Measurements from ENCODE around the gene ZSWIM5.
"Not testable (repeated sequence)": the region's sequence is repeated elsewhere in the genome, so short reads cannot be mapped to it uniquely, and the experiment has no call there.

ZSWIM5 gene

DNA sequence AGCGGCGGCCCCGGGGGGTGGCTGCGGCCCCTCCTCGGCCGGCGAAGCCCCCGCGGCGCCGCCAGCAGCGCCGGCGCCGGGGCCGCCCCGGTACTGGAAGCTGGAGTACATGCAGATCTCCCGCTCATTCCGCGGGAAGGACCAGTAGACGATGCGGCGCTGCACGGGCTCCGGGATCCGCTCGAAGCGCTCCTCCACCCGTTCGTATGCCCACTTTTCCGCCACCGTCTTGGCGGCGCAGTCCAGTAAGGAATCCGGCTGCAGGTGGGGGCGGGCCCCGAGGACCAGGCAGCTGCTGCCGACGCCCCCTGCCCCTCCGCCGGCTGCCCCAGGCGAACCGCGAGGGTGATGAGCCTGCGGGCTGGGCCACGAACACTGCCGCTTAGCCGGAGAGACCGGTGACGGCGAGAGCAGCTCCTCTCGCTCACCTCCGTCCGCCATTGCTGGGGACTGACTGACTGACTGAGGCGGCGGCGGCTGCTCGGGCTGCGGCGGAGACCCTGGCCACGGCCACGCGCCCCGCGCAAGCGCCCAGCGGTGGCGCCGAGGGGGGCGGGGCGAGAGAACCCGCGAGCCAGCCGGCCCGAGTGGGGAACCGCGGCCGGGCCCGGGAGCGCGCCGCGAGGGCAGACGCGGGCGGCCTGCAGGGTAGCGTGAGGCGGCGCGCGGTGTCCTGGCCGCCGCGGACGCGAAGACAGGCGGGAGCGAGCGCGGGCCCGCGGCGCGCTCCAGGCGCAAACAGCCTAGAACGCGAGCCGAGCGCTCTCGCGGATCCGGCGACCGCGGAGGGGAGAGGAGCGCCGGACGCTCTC lies at the start of gene ZSWIM5:
Gene ZSWIM5, minus strand, starts transcription at position 696 of the 812 bp plus-strand sequence. Its CDS starts 255 bp downstream, at position 441.
- no peak for DNase-seq

DNA sequence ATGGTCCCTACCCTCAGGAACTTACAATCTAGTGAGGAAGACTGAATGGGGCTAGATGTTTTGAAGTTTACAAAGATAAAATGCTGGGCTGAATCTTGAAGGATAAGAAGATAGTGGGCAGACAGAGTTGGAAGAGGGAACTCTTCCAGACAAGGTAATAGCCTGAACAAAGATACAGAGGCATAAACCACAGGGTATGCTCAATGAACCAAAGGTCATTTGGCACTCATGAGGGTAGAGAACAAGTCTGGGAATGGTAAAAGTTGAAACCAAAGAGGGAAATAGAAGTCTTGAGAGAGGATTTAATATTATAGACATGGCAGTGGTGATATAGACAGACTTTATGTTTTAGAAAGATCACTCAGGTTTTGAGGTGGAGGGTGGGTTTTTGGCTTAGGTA lies 48.1 kb upstream of the ZSWIM5 start:
- no peak for DNase-seq

DNA sequence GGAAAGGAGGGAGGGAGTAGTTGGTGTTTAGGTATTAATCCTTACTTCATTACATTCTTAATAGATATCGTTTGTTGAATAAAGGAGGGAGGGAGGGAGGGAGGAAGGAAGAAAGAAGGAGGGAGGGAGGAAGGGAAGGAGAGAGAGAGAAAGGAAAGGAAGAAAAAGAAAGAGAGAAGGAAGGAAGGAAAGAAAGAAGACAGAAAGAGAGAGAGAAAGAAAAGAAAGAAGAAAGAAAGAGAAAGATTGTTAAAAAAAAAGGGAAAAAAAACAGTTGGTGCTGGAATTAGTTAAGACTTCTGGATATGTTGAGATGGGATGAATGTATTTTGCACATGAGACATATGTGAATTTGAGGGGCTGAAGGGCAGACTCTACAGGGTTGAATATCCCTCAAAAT lies 44.1 kb upstream of the ZSWIM5 start:
- DNase-seq = no peak

DNA sequence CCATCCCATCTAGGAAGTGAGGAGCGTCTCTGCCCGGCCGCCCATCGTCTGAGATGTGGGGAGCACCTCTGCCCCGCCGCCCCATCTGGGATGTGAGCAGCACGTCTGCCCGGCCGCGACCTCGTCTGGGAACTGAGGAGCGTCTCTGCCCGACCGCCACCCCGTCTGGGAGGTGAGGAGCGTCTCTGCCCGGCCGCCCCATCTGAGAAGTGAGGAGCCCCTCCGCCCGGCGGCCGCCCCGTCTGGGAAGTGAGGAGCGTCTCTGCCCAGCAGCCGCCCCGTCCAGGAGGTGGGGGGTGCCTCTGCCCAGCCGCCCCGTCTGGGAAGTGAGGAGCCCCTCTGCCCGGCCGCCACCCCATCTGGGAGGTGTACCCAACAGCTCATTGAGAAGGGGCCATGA lies 41.6 kb upstream of the ZSWIM5 start:
- DNase-seq = not testable (repeated sequence)

DNA sequence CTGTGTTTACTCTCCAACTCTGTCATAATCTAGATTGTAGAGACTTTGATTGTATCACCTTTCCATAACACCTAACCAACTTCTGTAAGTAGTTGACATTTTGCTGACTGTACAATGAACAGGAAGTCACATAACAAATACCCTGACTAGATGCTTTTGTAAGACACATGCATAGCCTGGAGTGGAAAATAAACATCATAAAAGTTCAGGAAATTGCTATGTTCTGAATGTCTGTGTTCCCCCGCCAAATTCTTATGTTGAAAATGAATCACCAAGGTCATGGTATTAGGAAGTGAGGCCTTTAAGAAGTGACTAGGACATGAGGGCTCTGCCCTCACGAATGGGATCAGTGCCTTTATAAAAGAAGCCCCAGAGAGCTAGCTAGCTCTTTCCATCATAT lies 40.4 kb upstream of the ZSWIM5 start:
- no peak for DNase-seq

DNA sequence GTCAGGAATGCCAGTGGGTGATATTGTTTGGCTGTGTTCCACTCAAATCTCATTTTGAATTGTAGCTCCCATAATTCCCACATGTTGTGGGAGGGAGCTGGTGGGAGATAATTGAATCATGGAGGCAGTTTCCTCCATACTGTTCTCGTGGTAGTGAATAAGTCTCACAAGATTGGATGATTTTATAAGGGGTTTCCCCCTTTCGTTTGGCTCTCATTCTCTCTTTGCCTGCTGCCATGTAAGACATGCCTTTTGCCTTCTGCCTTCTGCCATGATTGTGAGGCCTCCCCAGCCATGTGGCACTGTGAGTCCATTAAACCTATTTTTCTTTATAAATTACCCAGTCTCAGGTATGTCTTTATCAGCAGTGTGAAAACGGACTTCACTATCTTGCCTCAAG lies 40.0 kb upstream of the ZSWIM5 start:
- not testable (repeated sequence) for DNase-seq

DNA sequence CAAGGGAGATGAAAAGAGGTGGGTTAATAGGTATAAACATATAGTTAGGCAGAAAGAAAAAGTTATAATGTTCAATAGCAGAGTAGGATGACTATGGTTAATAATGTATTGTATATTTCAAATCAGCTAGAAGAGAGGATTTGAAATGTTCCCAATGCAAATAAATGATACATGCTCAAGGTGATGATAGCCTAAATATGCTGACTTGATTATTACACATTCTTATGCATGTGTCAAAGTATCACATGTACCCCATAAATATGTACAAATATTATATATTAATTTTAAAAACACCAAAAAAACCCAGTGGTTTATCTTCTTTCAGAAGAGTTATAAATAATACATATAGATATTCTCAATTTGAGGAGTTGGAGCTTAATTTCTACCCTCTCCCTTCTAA lies 38.3 kb upstream of the ZSWIM5 start:
- no peak for DNase-seq

DNA sequence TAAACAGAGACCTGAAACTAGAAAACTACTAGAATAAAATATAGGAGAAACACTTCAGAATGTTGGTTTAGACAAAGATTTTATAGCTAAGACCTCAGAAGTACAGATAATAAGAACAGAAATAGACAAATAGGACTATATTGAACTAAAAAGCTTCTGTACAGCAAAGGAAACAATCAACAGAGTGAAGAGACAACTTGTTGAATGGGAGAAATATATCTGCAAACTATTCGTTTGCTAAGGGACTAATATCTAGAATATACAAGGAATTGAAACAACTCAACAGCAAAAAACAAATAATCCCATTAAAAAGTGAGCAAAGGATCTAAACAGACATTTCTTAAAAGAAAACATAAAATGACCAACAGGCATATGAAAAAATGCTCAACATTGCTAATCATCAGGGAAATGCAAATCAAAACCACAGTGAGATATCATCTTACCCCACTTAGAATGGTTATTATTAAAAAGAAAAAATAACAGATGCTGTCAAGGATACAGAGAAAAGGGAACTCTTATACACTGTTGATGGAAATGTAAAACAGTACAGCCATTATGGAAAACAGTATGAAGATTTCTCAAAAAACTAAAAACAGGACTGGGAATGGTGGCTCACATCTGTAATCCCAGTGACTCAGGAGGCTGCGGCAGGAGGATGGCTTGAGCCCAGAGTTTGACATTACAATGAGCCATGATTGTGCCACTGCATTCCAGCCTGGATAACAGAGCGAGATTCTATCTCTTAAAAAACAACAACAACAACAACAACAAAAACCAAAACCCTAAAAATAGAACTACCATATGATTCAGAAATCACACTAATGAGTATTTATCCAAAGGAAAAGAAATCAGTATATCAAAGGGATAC lies 37.3 kb upstream of the ZSWIM5 start:
- DNase-seq = no peak

DNA sequence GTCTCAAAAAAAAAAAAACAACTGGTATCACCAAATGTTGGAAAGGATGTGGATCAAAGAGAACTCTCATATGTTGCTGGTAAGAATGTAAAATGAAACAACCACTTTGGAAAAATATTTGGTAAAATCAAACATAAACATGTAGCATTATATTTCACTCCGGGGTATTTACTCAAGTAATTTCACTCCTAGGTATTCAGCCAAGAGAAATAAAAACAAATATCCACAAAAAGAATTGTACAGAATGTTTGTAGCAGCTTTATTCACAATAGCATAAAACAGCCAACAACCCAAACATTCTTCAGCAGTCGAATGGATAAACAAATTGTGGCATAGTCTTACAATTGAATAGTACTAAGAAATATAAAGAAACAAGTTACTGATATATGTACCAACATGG lies 32.4 kb upstream of the ZSWIM5 start:
- DNase-seq = no peak

DNA sequence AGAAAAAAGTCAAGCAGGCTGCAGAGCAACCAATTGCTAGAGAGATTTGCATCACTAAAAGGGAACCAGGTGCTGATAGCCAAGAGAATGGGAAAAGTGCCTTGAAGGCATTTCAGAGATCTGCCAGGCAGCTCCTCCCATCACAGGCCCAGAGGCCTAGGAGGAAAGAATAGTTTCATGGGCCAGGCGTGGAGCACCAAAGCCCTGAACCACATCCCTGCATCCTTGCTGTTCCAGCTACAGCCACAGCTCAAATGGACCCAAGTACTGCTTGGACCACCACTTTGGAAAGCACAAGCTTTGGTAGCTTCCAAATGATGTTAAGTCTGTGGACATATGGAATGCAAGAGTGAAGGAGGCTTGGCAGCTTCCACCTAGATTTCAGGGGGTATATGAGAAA lies 29.7 kb upstream of the ZSWIM5 start:
- DNase-seq = no peak

DNA sequence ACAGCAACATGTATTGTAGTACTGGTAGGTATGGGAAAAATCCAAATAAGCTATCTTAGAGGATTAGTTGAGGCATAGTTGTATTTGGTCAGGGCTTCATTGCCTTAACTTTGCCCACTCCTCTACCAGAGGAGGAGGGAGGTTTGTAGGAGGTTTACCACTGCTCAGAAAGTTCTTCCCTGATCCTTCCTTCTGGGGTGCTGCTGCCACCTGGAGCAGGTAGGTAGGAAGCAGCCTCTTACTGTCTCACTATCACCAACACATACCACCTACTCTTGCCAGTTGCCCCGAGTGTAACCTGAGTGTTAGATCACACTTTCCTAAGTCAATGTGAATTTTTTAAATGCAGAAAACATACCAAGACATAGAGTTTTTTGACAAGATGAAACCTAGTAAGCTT lies 24.1 kb upstream of the ZSWIM5 start:
- no peak for DNase-seq

DNA sequence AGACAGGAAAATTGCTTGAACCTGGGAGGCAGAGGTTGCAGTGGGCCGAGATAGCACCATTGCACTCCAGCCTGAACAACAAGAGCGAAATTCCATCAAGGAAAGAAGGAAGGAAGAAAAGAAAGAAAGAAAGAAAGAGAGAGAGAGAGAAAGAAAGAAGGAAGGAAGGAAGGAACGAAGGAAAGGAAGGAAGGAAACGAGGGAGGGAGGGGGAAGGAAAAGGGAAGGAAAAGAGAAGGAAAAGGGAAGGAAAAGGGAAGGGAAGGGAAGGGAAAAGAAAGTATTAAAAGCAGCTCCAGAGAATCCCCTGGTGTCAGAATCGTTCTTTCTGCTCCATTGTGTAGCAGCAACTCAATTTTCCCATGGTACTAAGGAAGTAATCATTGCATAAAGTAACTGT lies 19.2 kb upstream of the ZSWIM5 start:
- DNase-seq = no peak

DNA sequence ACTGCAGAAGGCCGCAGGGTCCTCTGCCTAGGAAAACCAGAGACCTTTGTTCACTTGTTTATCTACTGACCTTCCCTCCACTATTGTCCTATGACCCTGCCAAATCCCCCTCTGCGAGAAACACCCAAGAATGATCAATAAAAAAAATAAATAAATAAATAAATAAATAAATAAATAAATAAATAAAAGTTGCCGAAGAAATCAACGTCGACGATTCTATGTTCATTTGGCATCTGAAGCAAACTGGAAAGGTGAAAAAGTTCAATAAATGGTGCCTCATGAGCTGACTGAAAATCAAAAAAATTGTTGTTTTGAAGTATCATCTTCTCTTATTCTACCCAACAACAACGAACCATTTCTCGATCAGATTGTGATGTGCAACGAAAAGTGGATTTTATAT lies 17.3 kb upstream of the ZSWIM5 start:
- not testable (repeated sequence) for DNase-seq

DNA sequence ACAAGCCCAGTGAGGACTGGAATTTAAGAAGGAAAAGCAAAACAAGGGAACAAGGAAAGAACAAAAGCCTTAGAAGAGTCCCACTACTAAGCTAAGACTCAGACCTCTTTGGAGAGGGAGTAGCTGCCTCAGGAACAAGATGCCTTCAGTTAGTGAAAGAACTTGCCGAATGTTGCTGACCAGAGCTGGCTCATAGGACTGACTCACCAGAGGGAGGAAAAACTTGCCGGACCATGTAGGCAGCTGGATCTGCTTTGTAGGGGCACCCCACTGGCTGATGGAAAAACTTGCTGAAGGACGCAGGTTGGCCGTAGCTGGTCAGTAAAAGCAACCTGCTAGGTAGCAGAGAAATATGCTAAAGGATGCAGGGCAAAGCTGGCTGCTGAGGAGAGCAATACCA lies 15.3 kb upstream of the ZSWIM5 start:
- DNase-seq = no peak

DNA sequence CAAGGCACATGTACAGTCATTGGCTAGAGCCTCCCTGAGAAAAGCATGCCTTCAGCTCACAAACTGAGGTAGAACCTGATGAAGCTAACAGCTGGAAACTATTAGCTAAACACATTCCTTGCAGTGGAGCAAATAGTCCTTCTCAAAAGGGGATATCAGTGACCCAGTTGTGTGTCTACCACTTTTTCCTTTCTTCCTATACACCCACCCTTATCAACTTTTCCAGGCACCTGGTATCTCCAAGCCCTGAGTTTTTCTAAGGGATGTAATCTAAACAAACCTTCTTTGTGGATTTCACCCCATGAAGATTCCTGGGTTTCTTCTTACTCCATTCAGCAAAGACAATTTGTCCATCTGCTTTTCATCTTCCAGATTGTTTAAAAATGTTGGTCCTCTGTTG lies 10.5 kb upstream of the ZSWIM5 start:
- DNase-seq = no peak

DNA sequence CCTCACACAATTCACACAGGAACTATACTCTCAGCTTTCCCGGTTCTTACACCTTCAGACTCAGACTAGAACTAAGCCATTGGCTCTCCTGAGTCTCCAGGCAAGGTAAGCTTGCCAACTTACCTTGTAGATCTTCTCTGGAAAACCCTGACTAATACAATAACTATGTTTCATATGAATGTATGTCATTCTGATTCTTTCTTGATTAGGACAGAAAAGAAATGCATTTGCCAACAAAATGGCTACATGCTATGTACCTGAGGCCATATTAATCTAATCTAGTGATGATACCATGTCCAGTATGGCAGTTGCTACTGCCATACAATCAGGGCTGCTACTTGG lies 9.8 kb upstream of the ZSWIM5 start:
- no peak for DNase-seq

DNA sequence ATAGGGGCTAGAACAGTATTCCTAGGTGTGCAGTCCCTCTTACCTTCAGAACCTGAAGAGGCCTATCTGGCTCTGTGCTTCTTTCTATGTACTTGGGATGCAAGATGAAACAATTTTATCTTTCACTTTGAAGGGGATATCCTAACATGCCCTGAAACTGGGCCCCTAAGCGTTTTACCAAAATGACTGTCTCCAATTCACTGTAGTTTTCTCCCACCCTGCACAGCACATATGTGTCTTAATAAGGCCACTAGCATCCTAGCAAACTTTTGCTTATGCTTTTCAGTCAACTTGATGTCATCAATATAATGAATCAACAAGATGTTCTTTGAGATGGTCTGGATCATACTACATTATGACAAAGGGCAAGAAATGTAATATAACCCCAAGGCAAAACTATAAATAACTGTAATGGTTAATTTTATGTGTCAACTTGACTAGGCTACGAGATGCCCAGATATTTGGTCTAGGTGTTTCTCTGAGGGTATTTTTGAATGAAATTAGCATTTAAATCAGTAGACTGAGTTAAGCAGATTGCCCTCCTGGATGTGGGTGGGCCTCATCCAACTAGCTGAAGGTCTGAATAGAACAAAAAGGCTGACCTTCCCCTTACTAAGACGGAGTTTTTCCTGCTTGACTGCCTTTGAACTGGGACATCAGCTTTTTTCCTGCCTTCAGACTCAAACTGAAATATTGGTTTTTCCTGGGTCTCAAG lies 9.2 kb upstream of the ZSWIM5 start:
- no peak for DNase-seq

DNA sequence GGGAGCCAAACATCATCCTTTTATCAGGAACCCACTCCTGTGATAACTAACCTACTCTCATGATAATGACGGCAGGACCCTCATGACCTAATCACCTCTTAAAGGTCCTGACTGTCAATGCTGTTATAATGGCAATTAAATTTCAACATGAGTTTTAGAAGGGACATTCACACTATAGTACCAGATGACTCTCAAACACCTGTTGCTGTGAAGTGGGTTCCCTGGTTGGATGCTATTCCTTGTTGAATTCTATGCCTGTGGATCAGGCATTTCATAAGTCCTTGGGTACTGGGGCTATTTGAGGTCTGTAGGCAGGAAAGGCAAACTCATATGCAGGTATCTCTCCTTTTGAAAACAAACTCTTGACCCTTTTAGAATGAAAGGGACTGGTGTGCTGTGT lies 7.5 kb upstream of the ZSWIM5 start:
- no peak for DNase-seq

DNA sequence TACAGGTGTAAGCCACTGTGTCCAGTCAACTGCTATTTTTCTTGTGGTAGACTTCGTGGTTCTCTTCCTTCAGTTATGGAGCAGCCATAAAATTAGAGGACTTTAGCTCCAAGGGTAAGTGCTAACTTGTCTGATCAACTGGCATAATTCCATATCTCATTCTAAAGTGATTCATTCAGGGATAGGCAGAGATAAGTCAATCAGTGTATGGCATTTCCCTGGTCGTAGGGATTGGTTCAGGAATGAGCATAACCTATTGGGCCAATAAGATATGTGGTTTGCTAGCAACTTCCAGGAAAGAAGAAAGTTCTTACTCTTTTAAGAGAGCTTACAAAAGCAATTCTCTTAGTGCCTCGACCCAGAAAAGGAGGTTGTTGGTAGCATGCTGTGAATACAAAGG lies 4.7 kb upstream of the ZSWIM5 start:
- no peak for DNase-seq

DNA sequence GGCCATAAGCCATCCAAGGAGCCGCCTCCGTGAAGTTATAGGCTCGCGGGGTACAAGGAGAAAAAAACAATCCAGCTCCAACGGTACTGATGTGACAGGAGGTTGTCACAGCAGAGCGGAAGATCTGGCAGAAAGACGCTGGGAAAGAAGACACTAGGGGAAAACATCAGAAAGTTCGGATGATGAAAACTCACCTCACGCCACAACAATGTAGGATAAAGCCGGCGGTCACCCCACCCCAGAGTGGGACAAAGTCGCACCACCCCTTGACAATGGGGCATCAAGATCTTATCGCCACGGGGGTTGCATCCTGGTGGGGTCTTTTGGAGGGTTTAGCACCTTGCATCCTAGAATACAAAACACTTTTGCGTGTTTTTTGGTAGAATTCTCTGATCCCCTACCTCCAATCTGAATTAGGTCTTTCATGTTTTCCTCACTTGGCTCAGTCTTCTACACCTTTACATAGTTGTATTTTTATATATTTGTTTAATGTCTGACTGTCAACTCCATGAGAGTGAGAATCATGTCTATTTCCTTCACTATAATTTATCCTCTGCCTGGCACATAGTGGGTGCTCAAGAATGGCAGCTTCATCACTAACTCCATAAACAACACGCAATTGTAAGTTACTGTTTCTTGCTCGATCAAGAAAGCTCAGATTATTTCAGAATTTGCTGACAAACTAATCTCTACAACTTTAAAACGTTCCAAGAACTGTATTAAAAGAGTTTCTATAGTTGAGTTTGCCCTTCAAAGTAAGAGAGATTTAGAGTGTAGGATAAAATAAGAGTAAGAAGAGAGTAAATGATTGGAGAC lies 611 bp upstream of the ZSWIM5 start:
- DNase-seq = no peak

DNA sequence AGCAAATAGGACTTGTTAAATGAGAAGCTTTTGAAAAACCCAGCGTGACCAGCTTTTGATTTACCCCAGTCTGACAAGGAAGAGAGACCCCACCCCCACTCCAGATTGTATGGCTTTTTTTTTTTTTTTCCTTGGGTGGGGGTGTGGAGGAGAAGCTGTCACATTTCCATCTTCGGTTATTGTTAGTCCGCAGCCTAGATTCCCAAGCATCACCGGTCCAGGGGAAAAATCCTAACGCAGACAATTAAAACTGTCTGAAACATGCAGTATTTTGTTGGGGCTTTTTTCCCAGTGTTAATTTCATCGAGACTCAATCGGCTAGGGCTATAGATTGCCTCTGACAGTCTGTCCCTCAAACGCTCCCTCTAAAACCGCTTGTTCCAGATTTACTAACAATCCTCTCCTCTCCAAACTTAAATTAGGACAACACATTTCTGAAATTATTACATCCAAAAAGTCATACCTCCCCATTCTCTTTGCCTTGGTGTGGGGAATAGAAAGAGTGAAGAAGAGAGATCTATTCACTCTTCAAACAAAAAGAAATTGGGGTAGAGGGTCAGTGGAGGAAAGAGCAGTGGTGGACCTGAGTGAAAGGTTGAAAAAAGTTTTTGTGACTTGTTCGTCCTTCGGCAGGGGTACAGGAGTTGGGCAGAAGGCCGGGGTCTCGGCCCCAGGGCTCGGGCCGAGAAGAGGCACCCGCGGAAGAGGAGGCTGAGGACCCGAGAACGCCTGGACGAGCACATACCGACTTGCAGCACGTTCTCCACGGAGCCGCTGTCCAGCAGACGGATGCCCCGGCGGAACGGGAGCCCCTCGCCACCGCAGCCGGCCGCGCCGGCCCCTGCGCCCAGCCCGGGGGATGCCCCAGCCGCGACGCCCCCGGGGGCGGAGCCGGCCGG lies 1.1 kb downstream of the ZSWIM5 start:
- no peak for DNase-seq

Measured in NK-92 treated with Interleukin-12 subunit alpha and Interleukin-12 subunit beta, amount 100 ng/mL, for 24 hours (cell line).